Uterus (tissue), 2 donors: Measurements from ENCODE around the gene FGG.

ENCODE experiments used
- CTCF ChIP-seq, 4 experiments: fragments of 200-600 bp in 2 of 4; fragments of 450-650 bp in 2 of 4; sonication (generic) in 2 of 4; IDR thresholded peaks; one replicate each; pipeline ENCODE4 v1.5.1; 2016 to 2019; ENCODE audit warnings: antibody characterized with exemption in 4 of 4, mild to moderate bottlenecking in 2 of 4, moderate library complexity in 1 of 4
- POLR2A ChIP-seq, 2 donors: fragments of 450-650 bp; IDR thresholded peaks; one replicate each; pipeline ENCODE4 v1.6.1; 2016; ENCODE audit warnings: antibody characterized with exemption in 2 of 2, mild to moderate bottlenecking in 1 of 2, moderate library complexity in 1 of 2

- TF ChIP-seq CTCF (IDR thresholded peaks at IDR 0.05) = no peak
- TF ChIP-seq POLR2A (IDR thresholded peaks at IDR 0.05) = no peak
Observed at GRCh38 chr4:154625971-154626370, 13.5 kb upstream of the FGG start.
